Measurements from ENCODE around the gene PARVA. TPM values are rescaled to one million over a fixed set of nuclear protein-coding genes. Genes with fewer than 3 reads are reported as not detected.

Gene PARVA
- total and polyA plus RNA-seq, 2 donors from 2014 or later: 25.1 to 80.3 TPM

DNA sequence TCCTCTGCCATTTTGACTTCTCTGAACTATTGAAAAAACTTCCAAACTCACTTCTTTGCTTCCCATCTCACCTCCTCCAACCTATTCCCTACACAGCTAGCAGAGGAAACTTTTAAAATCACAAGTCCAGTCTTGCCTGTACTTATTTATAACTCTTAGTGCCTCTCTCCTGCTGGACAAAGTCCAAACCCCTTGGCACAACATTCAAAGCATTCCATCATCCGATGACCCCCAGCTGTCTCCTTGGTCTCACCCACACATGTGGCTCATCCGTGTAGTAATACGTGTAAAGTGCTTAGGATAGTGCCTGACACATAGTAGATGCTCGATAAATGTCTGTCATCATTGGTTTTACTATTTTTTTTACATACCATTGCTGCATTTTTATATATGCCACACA is 101.4 kb downstream of the PARVA start:
- peaks cover 0 to 4% (median 0%) of the 10 kb centered on the region in 3 donors for H3K4me1 ChIP-seq (ENCODE audit: control insufficient read depth in 2 of 3, insufficient read depth in 2 of 3, low read depth in 1 of 3, low read length in 3 of 3)
- FAIRE-seq (no peak), DNase-seq (no peak)
- peaks cover 5 to 20% (median 20%) of the 10 kb centered on the region in 3 donors for H3K36me3 ChIP-seq (ENCODE audit: control insufficient read depth in 2 of 3, insufficient read depth in 3 of 3, low read length in 3 of 3)
- intact Hi-C loops (cut with DNase I): no loop called here
- H3K27ac ChIP-seq (ENCODE audit: low read depth in 2 of 2, low read length in 2 of 2): no peak overlapping the region
- H3K27me3 ChIP-seq (ENCODE audit: control insufficient read depth, insufficient read depth, low read length): no peaks in the 10 kb centered on the region
- H3K9me3 ChIP-seq (ENCODE audit: control insufficient read depth in 2 of 3, insufficient read depth in 1 of 3, low read length in 3 of 3): no peaks in the 10 kb centered on the region
- no peak overlapping the region for H3K4me3 ChIP-seq (ENCODE audit: low read length in 3 of 3)
- TF ChIP-seq, protein P1, sequence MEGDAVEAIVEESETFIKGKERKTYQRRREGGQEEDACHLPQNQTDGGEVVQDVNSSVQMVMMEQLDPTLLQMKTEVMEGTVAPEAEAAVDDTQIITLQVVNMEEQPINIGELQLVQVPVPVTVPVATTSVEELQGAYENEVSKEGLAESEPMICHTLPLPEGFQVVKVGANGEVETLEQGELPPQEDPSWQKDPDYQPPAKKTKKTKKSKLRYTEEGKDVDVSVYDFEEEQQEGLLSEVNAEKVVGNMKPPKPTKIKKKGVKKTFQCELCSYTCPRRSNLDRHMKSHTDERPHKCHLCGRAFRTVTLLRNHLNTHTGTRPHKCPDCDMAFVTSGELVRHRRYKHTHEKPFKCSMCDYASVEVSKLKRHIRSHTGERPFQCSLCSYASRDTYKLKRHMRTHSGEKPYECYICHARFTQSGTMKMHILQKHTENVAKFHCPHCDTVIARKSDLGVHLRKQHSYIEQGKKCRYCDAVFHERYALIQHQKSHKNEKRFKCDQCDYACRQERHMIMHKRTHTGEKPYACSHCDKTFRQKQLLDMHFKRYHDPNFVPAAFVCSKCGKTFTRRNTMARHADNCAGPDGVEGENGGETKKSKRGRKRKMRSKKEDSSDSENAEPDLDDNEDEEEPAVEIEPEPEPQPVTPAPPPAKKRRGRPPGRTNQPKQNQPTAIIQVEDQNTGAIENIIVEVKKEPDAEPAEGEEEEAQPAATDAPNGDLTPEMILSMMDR (IDR thresholded peaks at IDR 0.05; ENCODE audit: borderline replicate concordance, extremely low read depth, insufficient read depth): no peak
- no peak overlapping the region for H3K9ac ChIP-seq (ENCODE audit: low read length in 3 of 3)

DNA sequence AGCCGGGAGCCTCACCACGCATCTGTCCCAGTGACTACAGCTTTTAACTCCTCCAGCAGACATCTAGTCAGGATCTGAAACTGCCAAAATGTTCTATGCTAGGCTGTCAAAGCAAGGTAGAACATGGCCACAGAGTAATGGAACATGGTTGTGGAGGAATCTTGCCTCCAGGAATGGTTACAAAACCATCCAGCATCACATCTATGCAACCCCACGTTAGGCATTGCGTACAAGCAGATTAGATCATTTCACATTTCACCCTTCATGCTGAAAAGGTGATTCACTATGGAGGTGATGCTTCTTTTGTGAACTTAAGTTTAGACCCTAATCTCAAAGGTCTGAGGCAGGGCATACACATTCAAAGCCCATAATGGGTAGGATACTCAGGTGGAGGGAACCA is 103.0 kb downstream of the PARVA start:
- TF ChIP-seq, protein P1 (IDR thresholded peaks at IDR 0.05; ENCODE audit: borderline replicate concordance, extremely low read depth, insufficient read depth): no peak
- Histone ChIP-seq H3K27ac (ENCODE audit: low read depth in 2 of 2, low read length in 2 of 2) (no peak overlapping the region), H3K4me3 (ENCODE audit: low read length in 3 of 3) (no peak overlapping the region), H3K4me1 (ENCODE audit: control insufficient read depth in 2 of 3, insufficient read depth in 2 of 3, low read depth in 1 of 3, low read length in 3 of 3) (peaks cover 0 to 4% (median 0%) of the 10 kb centered on the region in 3 donors), H3K27me3 (ENCODE audit: control insufficient read depth, insufficient read depth, low read length) (no peaks in the 10 kb centered on the region), H3K36me3 (ENCODE audit: control insufficient read depth in 2 of 3, insufficient read depth in 3 of 3, low read length in 3 of 3) (peaks cover 3 to 15% (median 8%) of the 10 kb centered on the region in 3 donors), H3K9me3 (ENCODE audit: control insufficient read depth in 2 of 3, insufficient read depth in 1 of 3, low read length in 3 of 3) (no peaks in the 10 kb centered on the region), H3K9ac (ENCODE audit: low read length in 3 of 3) (no peak overlapping the region)
- intact Hi-C loops (cut with DNase I): no loop called here
- FAIRE-seq (no peak), DNase-seq (no peak)

DNA sequence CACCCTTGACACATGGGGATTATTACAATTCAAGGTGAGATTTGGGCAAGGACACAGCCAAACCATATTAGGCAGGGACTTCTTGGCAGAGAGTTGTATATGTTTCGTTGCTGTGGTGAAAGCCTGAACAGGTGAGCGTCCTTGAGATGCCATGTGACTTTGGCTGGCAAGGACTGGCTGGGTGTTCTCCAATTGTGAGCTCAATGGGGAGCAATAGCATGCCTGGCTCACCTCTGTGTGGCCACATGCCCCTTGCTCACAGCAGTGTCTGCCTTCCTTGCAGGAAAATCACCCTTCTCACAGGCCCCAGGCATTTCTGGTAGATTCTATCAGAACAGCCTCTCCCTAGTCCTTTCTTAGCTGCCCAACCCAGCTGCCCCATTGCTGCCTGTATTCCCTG is 105.5 kb downstream of the PARVA start:
- Histone ChIP-seq H3K4me1 (ENCODE audit: control insufficient read depth in 2 of 3, insufficient read depth in 2 of 3, low read depth in 1 of 3, low read length in 3 of 3) (peaks cover 0 to 4% (median 0%) of the 10 kb centered on the region in 3 donors), H3K27ac (ENCODE audit: low read depth in 2 of 2, low read length in 2 of 2) (no peak overlapping the region), H3K9ac (ENCODE audit: low read length in 3 of 3) (no peak overlapping the region), H3K27me3 (ENCODE audit: control insufficient read depth, insufficient read depth, low read length) (no peaks in the 10 kb centered on the region), H3K4me3 (ENCODE audit: low read length in 3 of 3) (no peak overlapping the region), H3K9me3 (ENCODE audit: control insufficient read depth in 2 of 3, insufficient read depth in 1 of 3, low read length in 3 of 3) (no peaks in the 10 kb centered on the region), H3K36me3 (ENCODE audit: control insufficient read depth in 2 of 3, insufficient read depth in 3 of 3, low read length in 3 of 3) (peaks cover 3 to 14% (median 12%) of the 10 kb centered on the region in 3 donors)
- DNase-seq (no peak), FAIRE-seq (no peak)
- TF ChIP-seq, protein P1 (IDR thresholded peaks at IDR 0.05; ENCODE audit: borderline replicate concordance, extremely low read depth, insufficient read depth): no peak
- intact Hi-C loops (cut with DNase I): no loop called here

DNA sequence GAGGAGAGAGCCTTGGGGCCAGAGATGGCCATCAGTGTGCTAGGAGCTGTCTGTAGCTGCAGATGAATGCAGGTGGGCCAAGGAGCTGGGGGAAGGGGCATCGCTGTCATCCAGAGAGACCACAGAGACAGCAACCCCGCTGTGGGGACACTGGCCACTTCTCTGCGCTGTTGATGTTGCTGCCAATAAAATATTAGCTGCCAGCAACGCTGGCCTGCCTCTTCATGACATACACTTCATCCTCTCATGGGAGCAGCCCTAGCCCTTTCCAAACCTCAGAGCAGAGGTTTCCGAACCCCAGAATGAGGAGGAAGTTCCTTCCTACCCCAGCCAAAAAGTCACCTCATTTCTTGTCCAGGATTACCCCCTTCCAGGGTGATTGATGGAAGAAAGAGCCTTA is 106.2 kb downstream of the PARVA start:
- H3K9me3 ChIP-seq (ENCODE audit: control insufficient read depth in 2 of 3, insufficient read depth in 1 of 3, low read length in 3 of 3): no peaks in the 10 kb centered on the region
- peaks cover 3 to 10% (median 7%) of the 10 kb centered on the region in 3 donors for H3K36me3 ChIP-seq (ENCODE audit: control insufficient read depth in 2 of 3, insufficient read depth in 3 of 3, low read length in 3 of 3)
- DNase-seq: no peak
- no peak overlapping the region for H3K27ac ChIP-seq (ENCODE audit: low read depth in 2 of 2, low read length in 2 of 2)
- intact Hi-C loops (cut with DNase I): no loop called here
- H3K4me3 ChIP-seq (ENCODE audit: low read length in 3 of 3): no peak overlapping the region
- no peaks in the 10 kb centered on the region for H3K27me3 ChIP-seq (ENCODE audit: control insufficient read depth, insufficient read depth, low read length)
- FAIRE-seq: no peak
- H3K9ac ChIP-seq (ENCODE audit: low read length in 3 of 3): no peak overlapping the region
- peaks cover 0 to 3% (median 0%) of the 10 kb centered on the region in 3 donors for H3K4me1 ChIP-seq (ENCODE audit: control insufficient read depth in 2 of 3, insufficient read depth in 2 of 3, low read depth in 1 of 3, low read length in 3 of 3)
- TF ChIP-seq, protein P1 (IDR thresholded peaks at IDR 0.05; ENCODE audit: borderline replicate concordance, extremely low read depth, insufficient read depth): no peak

All from kidney (tissue), 14 donors.